Naive thymus-derived CD4-positive, alpha-beta T cell (primary cell): Measurements from ENCODE around the gene TECTA. TPM values are rescaled to one million over a fixed set of nuclear protein-coding genes. Genes with fewer than 3 reads are reported as not detected.
A peak's percentile ranks its signal among the peaks of the same experiment; 100 is the strongest.

Experiments used
- ATAC-seq: fragments of 150-1000 bp; cut with Tn5 transposase; 2 replicates; pipeline ENCODE4 v1.10.0; 2021; ENCODE audit warnings: mild to moderate bottlenecking, moderate library complexity
- CTCF ChIA-PET: fragments of 350-600 bp; sonication (Branson Sonifier 250); formaldehyde crosslinking; loops from one replicate; lab custom pipeline; 2021; ENCODE audit warnings: antibody characterized with exemption; lab: Charles Lee
- POLR2A ChIA-PET: fragments of 350-600 bp; sonication (Branson Sonifier 250); formaldehyde crosslinking; loops from one replicate; lab custom pipeline; 2021; ENCODE audit warnings: antibody characterized with exemption, inconsistent platforms; lab: Charles Lee
- DNase-seq, 9 donors: peaks; one replicate each; pipeline versions ENCODE4 v3.0.0 to v3.0.0-alpha.2; 2020 to 2022; ENCODE audit warnings: mixed read lengths in 1 of 9
- H3K27ac ChIP-seq: one replicate; pipeline ENCODE4 v1.7.0; 2013; ENCODE audit warnings: mild to moderate bottlenecking, low read depth, low read length, moderate library complexity
- H3K27me3 ChIP-seq, 2 donors: one replicate each; pipeline ENCODE4 v1.7.0; 2013; ENCODE audit warnings: low read length in 2 of 2, mild to moderate bottlenecking in 2 of 2, moderate library complexity in 2 of 2; ENCODE audit not compliant: control insufficient read depth in 2 of 2, insufficient read depth in 2 of 2
- H3K36me3 ChIP-seq, 3 experiments: 1 replicate in 2 of 3; 2 replicates in 1 of 3; pipeline ENCODE4 v1.7.0; 2013; ENCODE audit warnings: low read length in 3 of 3, mild to moderate bottlenecking in 3 of 3, moderate library complexity in 1 of 3; ENCODE audit not compliant: insufficient read depth in 3 of 3, control insufficient read depth in 2 of 3
- H3K4me1 ChIP-seq, 2 donors: one replicate each; pipeline ENCODE4 v1.7.0; 2013; ENCODE audit warnings: low read length in 2 of 2, mild to moderate bottlenecking in 2 of 2, moderate library complexity in 1 of 2; ENCODE audit not compliant: control insufficient read depth in 2 of 2, insufficient read depth in 2 of 2
- H3K4me3 ChIP-seq: 2 replicates; pipeline ENCODE4 v1.7.0; 2013; ENCODE audit warnings: mild to moderate bottlenecking, low read length
- H3K9me3 ChIP-seq, 3 experiments: 1 replicate in 2 of 3; 2 replicates in 1 of 3; pipeline ENCODE4 v1.7.0; 2013; ENCODE audit warnings: low read length in 3 of 3; ENCODE audit not compliant: control insufficient read depth in 2 of 3
- H3K27ac Mint-ChIP-seq, 9 donors: one replicate each; pipeline ENCODE4 v1.8.0; 2020 to 2022; ENCODE audit warnings: mixed read lengths in 9 of 9, mild to moderate bottlenecking in 8 of 9, moderate library complexity in 5 of 9, inconsistent platforms in 2 of 9
- H3K27me3 Mint-ChIP-seq, 5 donors: one replicate each; pipeline ENCODE4 v1.8.0; 2021 to 2022; ENCODE audit warnings: mixed read lengths in 5 of 5, mild to moderate bottlenecking in 1 of 5
- H3K36me3 Mint-ChIP-seq, 5 donors: one replicate each; pipeline ENCODE4 v1.8.0; 2020 to 2022; ENCODE audit warnings: mixed read lengths in 5 of 5, mild to moderate bottlenecking in 3 of 5, inconsistent platforms in 1 of 5
- H3K4me1 Mint-ChIP-seq, 7 donors: one replicate each; pipeline ENCODE4 v1.8.0; 2020 to 2022; ENCODE audit warnings: mixed read lengths in 7 of 7, mild to moderate bottlenecking in 3 of 7, inconsistent platforms in 1 of 7
- H3K4me3 Mint-ChIP-seq, 10 donors: one replicate each; pipeline ENCODE4 v1.8.0; 2020 to 2022; ENCODE audit warnings: mild to moderate bottlenecking in 10 of 10, mixed read lengths in 10 of 10, moderate library complexity in 6 of 10, inconsistent platforms in 2 of 10
- H3K9me3 Mint-ChIP-seq, 11 donors: one replicate each; pipeline ENCODE4 v1.8.0; 2020 to 2022; ENCODE audit warnings: mixed read lengths in 11 of 11, mild to moderate bottlenecking in 4 of 11, inconsistent platforms in 1 of 11, moderate library complexity in 1 of 11
- intact Hi-C, 2 donors: fragments of 100-400 bp; cut with micrococcal nuclease; formaldehyde crosslinking; loops; one replicate each; pipeline ENCODE4 v1.15.1; 2023
- polyA plus RNA-seq, 2 donors: library from polyadenylated mRNA; unstranded; fragments of 300-500 nt; fragmentation: Illumina TruSeq; gene quantifications; one replicate each; pipeline ENCODE4 v1.2.3, GENCODE V29; 2021
- total RNA-seq, 6 experiments: library from RNA in 5 of 6; stranded (reverse) in 5 of 6; gene quantifications; 1 replicate in 5 of 6; 2 replicates in 1 of 6; pipeline ENCODE4 v1.2.3 and lab custom pipeline; 2021 to 2026

TECTA gene
- total and polyA plus RNA-seq, 7 experiments from 2014 or later: 0.29 to 0.75 (median 0.47) TPM

- POLR2A ChIA-PET: no interaction called here
- intact Hi-C loops: loop anchor here in 1 of 2 donors (10.0 kb wide), 1 partner anchor 435 kb away; no protein-coding TSS in a partner anchor
- Mint-ChIP-seq H3K27me3 (peaks cover 0 to 3% (median 0%) of the 10 kb centered on the region in 5 donors), H3K9me3 (peaks cover 0 to 24% (median 6%) of the 10 kb centered on the region in 11 donors), H3K27ac (no peak overlapping the region), H3K36me3 (no peaks in the 10 kb centered on the region), H3K4me1 (no peaks in the 10 kb centered on the region), H3K4me3 (no peak overlapping the region)
- Histone ChIP-seq H3K27me3 (no peaks in the 10 kb centered on the region), H3K4me1 (no peaks in the 10 kb centered on the region), H3K36me3 (no peaks in the 10 kb centered on the region), H3K4me3 (no peak overlapping the region), H3K27ac (no peak overlapping the region), H3K9me3 (peaks cover 0 to 8% (median 0%) of the 10 kb centered on the region in 3 experiments)
- no peak for DNase-seq
- no peak for ATAC-seq
- CTCF ChIA-PET: interaction anchor here (0.8 kb wide), 1 partner anchor 28 kb away, joined by 4 read pairs; no protein-coding TSS in a partner anchor
Measured at GRCh38 chr11:121119440-121119839, 18.4 kb downstream of the TECTA start.

GRCh38 chr11:121122328-121122727 is 21.3 kb downstream of the TECTA start:
- no peaks in the 10 kb centered on the region for H3K36me3 Mint-ChIP-seq
- H3K27ac Mint-ChIP-seq: no peak overlapping the region
- H3K27me3 Mint-ChIP-seq: no peaks in the 10 kb centered on the region
- H3K4me3 Mint-ChIP-seq: no peak overlapping the region
- peaks cover 0 to 24% (median 6%) of the 10 kb centered on the region in 11 donors for H3K9me3 Mint-ChIP-seq
- intact Hi-C loops: no loop called here
- Histone ChIP-seq H3K4me1 (no peaks in the 10 kb centered on the region), H3K9me3 (peaks cover 0 to 8% (median 0%) of the 10 kb centered on the region in 3 experiments), H3K36me3 (no peaks in the 10 kb centered on the region), H3K4me3 (no peak overlapping the region), H3K27me3 (no peaks in the 10 kb centered on the region), H3K27ac (no peak overlapping the region)
- ChIA-PET POLR2A (no interaction called here), CTCF (no interaction called here)
- DNase-seq: no peak
- no peaks in the 10 kb centered on the region for H3K4me1 Mint-ChIP-seq
- no peak for ATAC-seq

GRCh38 chr11:121123496-121124069 is 22.5 kb downstream of the TECTA start:
- Mint-ChIP-seq H3K4me1 (no peaks in the 10 kb centered on the region), H3K27me3 (no peaks in the 10 kb centered on the region), H3K27ac (peak overlapping the region in 2 of 9 donors; percentile 3 to 43), H3K36me3 (peaks cover 0 to 3% (median 0%) of the 10 kb centered on the region in 5 donors), H3K9me3 (peaks cover 0 to 24% (median 6%) of the 10 kb centered on the region in 11 donors), H3K4me3 (no peak overlapping the region)
- ChIA-PET CTCF (no interaction called here), POLR2A (no interaction called here)
- Histone ChIP-seq H3K4me1 (no peaks in the 10 kb centered on the region), H3K4me3 (no peak overlapping the region), H3K27me3 (no peaks in the 10 kb centered on the region), H3K9me3 (peaks cover 0 to 8% (median 0%) of the 10 kb centered on the region in 3 experiments), H3K36me3 (no peaks in the 10 kb centered on the region), H3K27ac (no peak overlapping the region)
- intact Hi-C loops: no loop called here
- DNase-seq: no peak
- no peak for ATAC-seq

GRCh38 chr11:121127809-121128208 is 26.8 kb downstream of the TECTA start:
- CTCF ChIA-PET: interaction anchor here (0.5 to 0.7 kb wide), 2 partner anchors 14 to 1736 kb away, joined by 4 read pairs; no protein-coding TSS in a partner anchor

GRCh38 chr11:121129362-121130340 is 28.6 kb downstream of the TECTA start:
- Mint-ChIP-seq H3K4me1 (no peaks in the 10 kb centered on the region), H3K9me3 (no peaks in the 10 kb centered on the region), H3K27me3 (peaks cover 0 to 6% (median 0%) of the 10 kb centered on the region in 5 donors), H3K36me3 (peaks cover 0 to 4% (median 0%) of the 10 kb centered on the region in 5 donors), H3K27ac (no peak overlapping the region), H3K4me3 (no peak overlapping the region)
- CTCF ChIA-PET: no interaction called here
- POLR2A ChIA-PET: no interaction called here
- ATAC-seq: no peak
- Histone ChIP-seq H3K27ac (no peak overlapping the region), H3K9me3 (no peaks in the 10 kb centered on the region), H3K36me3 (no peaks in the 10 kb centered on the region), H3K4me1 (no peaks in the 10 kb centered on the region), H3K4me3 (no peak overlapping the region), H3K27me3 (no peaks in the 10 kb centered on the region)
- intact Hi-C loops: no loop called here
- DNase-seq: no peak

More at GRCh38 chr11:121127809-121128208, 26.8 kb downstream of the TECTA start:
- Mint-ChIP-seq H3K27me3 (peaks cover 0 to 4% (median 0%) of the 10 kb centered on the region in 5 donors), H3K9me3 (peaks cover 0 to 11% (median 5%) of the 10 kb centered on the region in 11 donors), H3K27ac (no peak overlapping the region), H3K4me3 (no peak overlapping the region), H3K36me3 (peaks cover 0 to 4% (median 0%) of the 10 kb centered on the region in 5 donors), H3K4me1 (no peaks in the 10 kb centered on the region)
- Histone ChIP-seq H3K27ac (no peak overlapping the region), H3K4me3 (no peak overlapping the region), H3K36me3 (no peaks in the 10 kb centered on the region), H3K27me3 (no peaks in the 10 kb centered on the region), H3K4me1 (no peaks in the 10 kb centered on the region), H3K9me3 (peaks cover 0 to 3% (median 0%) of the 10 kb centered on the region in 3 experiments)
- intact Hi-C loops: no loop called here
- POLR2A ChIA-PET: no interaction called here
- DNase-seq: no peak
- no peak for ATAC-seq

GRCh38 chr11:121131656-121132055 is 30.6 kb downstream of the TECTA start:
- Histone ChIP-seq H3K36me3 (no peaks in the 10 kb centered on the region), H3K4me3 (no peak overlapping the region), H3K4me1 (no peaks in the 10 kb centered on the region), H3K27ac (no peak overlapping the region), H3K9me3 (no peaks in the 10 kb centered on the region), H3K27me3 (no peaks in the 10 kb centered on the region)
- Mint-ChIP-seq H3K4me1 (no peaks in the 10 kb centered on the region), H3K27ac (no peak overlapping the region), H3K4me3 (no peak overlapping the region), H3K9me3 (no peaks in the 10 kb centered on the region), H3K27me3 (peaks cover 0 to 10% (median 0%) of the 10 kb centered on the region in 5 donors), H3K36me3 (peaks cover 0 to 4% (median 0%) of the 10 kb centered on the region in 5 donors)
- ChIA-PET POLR2A (no interaction called here), CTCF (no interaction called here)
- intact Hi-C loops: no loop called here
- ATAC-seq (no peak), DNase-seq (no peak)
